ENCODE measurements around the gene PACS1. TPM values are rescaled to one million over a fixed set of nuclear protein-coding genes. Genes with fewer than 3 reads are reported as not detected.

The PACS1 gene
- total RNA-seq, 1 experiment from 2014 or later = 33.5 TPM

GRCh38 chr11:66242095-66242765 is 172.2 kb downstream of the PACS1 start:
- no peak for TF ChIP-seq CTCF (IDR thresholded peaks at IDR 0.05; ENCODE audit: unreplicated experiment)
- POLR2A ChIA-PET = no interaction called here
- CTCF ChIA-PET = interaction anchor here (0.8 to 2.2 kb wide), 3 partner anchors 18 to 37 kb away, joined by 3 to 9 read pairs (median 3); no protein-coding TSS in a partner anchor
- no peak overlapping the region for H3K27ac Mint-ChIP-seq (ENCODE audit: low read depth, unreplicated experiment)
- no peaks in the 10 kb centered on the region for H3K27me3 Mint-ChIP-seq (ENCODE audit: insufficient read depth, unreplicated experiment)
- intact Hi-C loops (cut with micrococcal nuclease) = no loop called here
- DNase-seq (ENCODE audit: unreplicated experiment) = no peak
- no TSS peak for BruUV-seq (replicated peaks)
- no peaks in the 10 kb centered on the region for H3K4me1 Mint-ChIP-seq (ENCODE audit: insufficient read depth, unreplicated experiment)
- H3K4me3 Mint-ChIP-seq (ENCODE audit: unreplicated experiment) = no peak overlapping the region
- peaks cover 50% of the 10 kb centered on the region for H3K36me3 Mint-ChIP-seq (ENCODE audit: insufficient read depth, unreplicated experiment)
- H3K9me3 Mint-ChIP-seq (ENCODE audit: unreplicated experiment) = no peaks in the 10 kb centered on the region

- H3K4me1 Mint-ChIP-seq (ENCODE audit: insufficient read depth, unreplicated experiment) = no peaks in the 10 kb centered on the region
- H3K9me3 Mint-ChIP-seq (ENCODE audit: unreplicated experiment) = no peaks in the 10 kb centered on the region
- POLR2A ChIA-PET = no interaction called here
- CTCF ChIA-PET = no interaction called here
- no peaks in the 10 kb centered on the region for H3K27me3 Mint-ChIP-seq (ENCODE audit: insufficient read depth, unreplicated experiment)
- TF ChIP-seq CTCF (IDR thresholded peaks at IDR 0.05; ENCODE audit: unreplicated experiment) = no peak
- peaks cover 38% of the 10 kb centered on the region for H3K36me3 Mint-ChIP-seq (ENCODE audit: insufficient read depth, unreplicated experiment)
- DNase-seq (ENCODE audit: unreplicated experiment) = no peak
- intact Hi-C loops (cut with micrococcal nuclease) = no loop called here
- H3K4me3 Mint-ChIP-seq (ENCODE audit: unreplicated experiment) = no peak overlapping the region
- BruUV-seq (replicated peaks) = TSS peak; percentile 55
- H3K27ac Mint-ChIP-seq (ENCODE audit: low read depth, unreplicated experiment) = no peak overlapping the region
These were observed 173.9 kb downstream of the PACS1 start for GRCh38 chr11:66243782-66244535.

- intact Hi-C loops (cut with micrococcal nuclease) = no loop called here
- Mint-ChIP-seq H3K9me3 (ENCODE audit: unreplicated experiment) (no peaks in the 10 kb centered on the region), H3K27ac (ENCODE audit: low read depth, unreplicated experiment) (no peak overlapping the region), H3K27me3 (ENCODE audit: insufficient read depth, unreplicated experiment) (no peaks in the 10 kb centered on the region), H3K36me3 (ENCODE audit: insufficient read depth, unreplicated experiment) (peaks cover 33% of the 10 kb centered on the region), H3K4me3 (ENCODE audit: unreplicated experiment) (no peak overlapping the region), H3K4me1 (ENCODE audit: insufficient read depth, unreplicated experiment) (no peaks in the 10 kb centered on the region)
- no peak for DNase-seq (ENCODE audit: unreplicated experiment)
- CTCF ChIA-PET = interaction anchor here (0.7 to 1.7 kb wide), 3 partner anchors 11 to 644 kb away, joined by 3 to 9 read pairs (median 6); no protein-coding TSS in a partner anchor
- no peak for TF ChIP-seq CTCF (IDR thresholded peaks at IDR 0.05; ENCODE audit: unreplicated experiment)
- no TSS peak for BruUV-seq (replicated peaks)
- POLR2A ChIA-PET = no interaction called here
These were observed 177.2 kb downstream of the PACS1 start for GRCh38 chr11:66247295-66247694.

GRCh38 chr11:66247801-66248200 is 177.7 kb downstream of the PACS1 start:
- H3K27ac Mint-ChIP-seq (ENCODE audit: low read depth, unreplicated experiment) = no peak overlapping the region
- POLR2A ChIA-PET = no interaction called here
- no TSS peak for BruUV-seq (replicated peaks)
- CTCF ChIA-PET = interaction anchor here (0.7 to 1.7 kb wide), 3 partner anchors 11 to 643 kb away, joined by 3 to 9 read pairs (median 6); no protein-coding TSS in a partner anchor
- no peak for DNase-seq (ENCODE audit: unreplicated experiment)
- intact Hi-C loops (cut with micrococcal nuclease) = no loop called here
- no peak overlapping the region for H3K4me3 Mint-ChIP-seq (ENCODE audit: unreplicated experiment)
- H3K9me3 Mint-ChIP-seq (ENCODE audit: unreplicated experiment) = no peaks in the 10 kb centered on the region
- peaks cover 29% of the 10 kb centered on the region for H3K36me3 Mint-ChIP-seq (ENCODE audit: insufficient read depth, unreplicated experiment)
- H3K4me1 Mint-ChIP-seq (ENCODE audit: insufficient read depth, unreplicated experiment) = no peaks in the 10 kb centered on the region
- H3K27me3 Mint-ChIP-seq (ENCODE audit: insufficient read depth, unreplicated experiment) = no peaks in the 10 kb centered on the region
- TF ChIP-seq CTCF (IDR thresholded peaks at IDR 0.05; ENCODE audit: unreplicated experiment) = no peak

Measured in MCF 10A (cell line).